GM21737 (cell line): ENCODE measurements around the gene BEST4.
"Not testable (repeated sequence)": the region's sequence is repeated elsewhere in the genome, so short reads cannot be mapped to it uniquely, and the experiment has no call there.

Source experiments
- ATAC-seq: cut with Tn5 transposase; IDR thresholded peaks from one replicate; pipeline ENCODE4 v1.9.1; 2021; ENCODE audit warnings: mild to moderate bottlenecking, moderate library complexity; ENCODE audit not compliant: unreplicated experiment

The BEST4 gene

DNA sequence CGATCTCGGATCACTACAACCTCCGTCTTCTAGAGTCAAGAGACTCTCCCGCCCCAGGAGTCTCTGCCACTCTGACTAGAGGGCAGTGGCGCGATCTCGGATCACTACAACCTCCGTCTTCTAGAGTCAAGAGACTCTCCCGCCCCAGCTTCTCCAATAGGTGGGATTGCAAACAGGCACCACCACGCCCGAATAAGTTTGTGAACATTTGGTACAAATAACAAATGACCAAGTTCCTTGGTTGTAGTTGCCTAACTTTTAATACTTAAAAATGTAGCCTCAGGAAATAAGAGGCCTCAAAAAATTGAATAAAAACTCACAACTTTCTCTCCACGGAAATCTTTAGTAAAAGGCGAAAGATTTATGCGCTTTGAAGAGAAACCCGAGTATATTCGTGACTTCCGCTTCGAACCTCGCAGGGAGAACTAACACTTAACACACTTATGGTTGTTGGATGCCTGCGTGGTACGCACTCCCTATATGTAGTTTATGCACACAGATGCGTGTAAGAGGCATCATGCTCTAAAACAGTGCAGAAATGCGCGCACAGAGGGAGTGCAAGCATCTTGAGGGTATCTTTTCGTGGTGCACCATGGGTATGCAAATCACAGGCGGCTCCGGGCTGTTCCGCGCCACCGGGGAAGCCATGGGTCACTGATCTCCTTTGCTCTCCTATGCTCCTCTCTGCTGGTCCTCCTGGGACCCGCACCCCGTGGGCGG lies 31.8 kb upstream of the BEST4 start:
- ATAC-seq = peak; percentile 72

DNA sequence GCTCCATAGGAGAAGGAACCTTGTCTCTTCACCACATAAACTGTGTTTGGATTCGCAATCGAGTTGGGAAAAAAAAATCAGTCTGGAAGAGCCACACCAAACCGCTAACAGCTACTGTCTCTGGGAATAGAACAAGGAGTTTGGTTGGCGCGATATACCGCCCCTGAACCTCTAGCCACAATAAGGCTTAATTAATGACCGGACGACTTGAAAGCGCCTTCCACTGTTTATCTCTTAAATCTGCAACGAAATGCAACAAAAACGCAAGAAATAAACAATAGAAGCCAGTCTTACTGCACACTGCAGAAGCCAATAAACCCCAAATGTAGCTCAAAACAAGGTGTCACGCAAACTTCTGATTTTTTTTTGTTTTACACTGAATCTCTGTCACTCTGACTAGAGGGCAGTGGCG lies 31.2 kb upstream of the BEST4 start:
- no peak for ATAC-seq

DNA sequence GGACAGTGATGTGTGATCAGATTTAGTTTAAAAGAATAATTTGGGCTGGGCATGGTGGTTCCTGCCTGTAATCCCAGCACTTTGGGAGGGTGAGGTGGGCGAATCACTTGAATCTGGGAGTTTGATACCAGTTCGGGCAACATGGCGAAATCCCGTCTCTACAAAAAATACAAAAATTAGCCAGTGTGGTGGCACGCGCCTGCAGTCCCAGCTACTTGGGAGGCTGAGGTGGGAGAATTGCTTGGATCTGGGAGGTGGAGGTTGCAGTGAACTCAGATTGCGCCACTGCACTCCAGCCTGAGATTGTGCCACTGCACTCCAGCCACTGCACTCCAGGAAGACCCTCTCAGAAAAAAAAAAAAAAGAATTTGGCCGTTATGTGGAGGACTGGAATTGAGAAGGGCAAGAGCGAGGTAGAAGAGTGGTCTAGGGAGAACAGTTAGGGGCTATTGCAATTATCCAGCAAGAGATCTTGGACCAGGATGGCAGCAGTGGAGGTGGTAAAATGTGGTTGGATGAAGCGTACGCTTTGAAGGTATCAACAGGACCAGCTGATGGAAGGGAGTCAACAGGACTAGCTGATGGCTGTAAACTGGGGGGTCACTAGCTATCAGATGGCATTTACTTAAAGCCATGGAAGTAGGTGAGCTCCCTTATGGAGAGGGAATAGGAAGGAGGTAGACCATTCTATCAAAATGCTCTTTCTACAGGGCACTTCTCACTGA lies 30.0 kb upstream of the BEST4 start:
- ATAC-seq = no peak

DNA sequence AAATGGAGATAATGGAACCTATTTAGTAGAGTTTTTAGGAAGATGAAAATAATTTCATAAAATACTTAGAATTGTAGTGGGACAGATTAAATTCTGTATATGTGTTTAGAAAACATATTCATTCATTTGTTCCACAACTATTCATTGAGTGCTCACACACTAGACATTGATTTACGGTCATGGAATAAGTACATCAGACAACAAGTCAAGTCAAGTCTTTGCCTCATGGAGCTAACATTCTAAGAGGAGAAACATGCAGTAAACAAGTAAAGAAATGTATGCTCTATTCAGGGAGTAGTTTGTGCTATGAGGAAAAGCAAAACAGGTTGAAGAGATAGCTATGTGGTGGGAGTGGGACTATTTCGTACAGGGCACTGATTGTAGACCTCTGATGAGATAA lies 29.3 kb upstream of the BEST4 start:
- ATAC-seq = no peak

DNA sequence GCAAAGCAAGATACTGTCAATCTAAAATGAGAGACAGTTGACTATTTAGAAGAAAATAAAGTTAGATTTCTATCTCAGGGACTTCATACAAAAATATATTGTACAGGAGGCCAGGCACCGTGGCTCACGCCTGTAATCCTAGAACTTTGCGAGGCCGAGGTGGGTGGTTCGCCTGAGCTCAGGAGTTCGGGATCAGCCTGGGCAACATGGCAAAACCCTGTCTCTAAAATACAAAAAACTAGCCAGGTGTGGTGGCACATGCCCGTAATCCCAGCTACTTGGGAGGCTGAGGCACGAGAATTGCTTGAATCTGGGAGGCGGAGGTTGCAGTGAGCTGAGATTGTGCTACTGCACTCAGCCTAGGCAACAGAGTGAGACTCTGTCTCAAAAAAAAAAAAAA lies 28.0 kb upstream of the BEST4 start:
- not testable (repeated sequence) for ATAC-seq

DNA sequence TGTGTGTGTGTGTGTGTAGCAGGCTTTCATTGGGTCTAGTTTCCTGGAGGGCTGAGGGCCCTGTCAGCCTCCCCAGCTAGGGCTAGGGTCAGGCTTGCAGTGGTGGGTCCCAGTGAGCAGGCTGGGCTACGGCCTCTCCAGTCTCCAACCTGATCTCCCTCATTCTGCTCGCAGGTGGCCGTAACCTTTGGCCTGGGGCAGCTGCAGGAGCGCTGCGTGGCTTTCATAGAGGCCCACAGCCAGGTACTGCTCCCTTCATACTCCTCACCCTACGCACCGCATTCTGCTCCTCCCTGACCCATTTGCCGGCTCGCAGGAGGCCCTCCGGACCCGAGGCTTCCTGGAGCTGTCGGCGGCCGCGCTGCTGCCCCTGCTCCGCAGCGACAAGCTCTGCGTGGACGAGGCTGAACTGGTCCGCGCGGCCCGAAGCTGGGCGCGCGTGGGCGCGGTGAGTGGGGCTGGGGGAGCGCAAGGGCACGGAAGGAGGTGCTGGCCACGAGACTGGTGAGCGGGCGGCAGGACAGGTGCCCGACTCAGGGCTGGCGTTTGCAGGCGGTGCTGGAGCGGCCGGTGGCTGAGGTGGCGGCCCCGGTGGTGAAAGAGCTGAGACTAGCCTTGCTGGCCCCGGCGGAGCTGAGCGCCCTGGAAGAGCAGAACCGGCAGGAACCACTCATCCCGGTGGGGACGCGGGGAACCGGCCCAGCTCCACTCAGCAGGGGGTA lies 25.0 kb upstream of the BEST4 start:
- no peak for ATAC-seq

DNA sequence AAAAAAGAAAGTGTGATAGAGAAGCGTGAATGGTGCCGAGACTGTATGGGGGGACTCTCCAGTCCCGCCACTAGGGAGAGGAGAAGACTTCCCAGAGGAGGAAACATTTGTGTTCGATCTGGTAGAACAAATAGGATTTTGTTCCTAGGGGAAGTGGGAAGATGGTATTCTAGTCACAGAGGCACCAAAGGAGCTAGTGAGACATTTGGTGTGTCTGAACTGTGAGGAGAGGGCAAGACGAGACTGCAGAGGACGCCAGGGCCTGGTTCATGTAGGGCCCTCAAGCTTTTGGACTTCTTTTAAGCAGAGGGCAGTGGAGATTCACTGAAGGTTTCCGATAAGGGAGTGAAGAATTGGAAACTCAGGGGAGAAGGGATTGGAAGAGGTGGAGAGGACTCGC lies 23.3 kb upstream of the BEST4 start:
- ATAC-seq = no peak

DNA sequence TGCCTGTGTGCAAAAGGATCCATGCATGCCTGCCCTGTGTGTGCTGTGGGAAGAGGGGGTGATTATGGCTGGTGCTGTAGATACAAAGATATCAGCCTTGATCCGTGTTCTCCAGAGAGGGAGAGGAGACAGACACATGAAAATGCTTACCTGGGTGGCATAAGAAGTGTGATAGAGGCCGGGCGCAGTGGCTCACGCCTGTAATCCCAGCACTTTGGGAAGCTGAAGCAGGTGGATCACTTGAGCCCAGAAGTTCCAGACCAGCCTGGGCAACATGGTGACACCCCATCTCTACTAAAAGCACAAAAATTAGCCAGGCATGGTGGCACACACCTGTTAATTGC lies 22.8 kb upstream of the BEST4 start:
- not testable (repeated sequence) for ATAC-seq

DNA sequence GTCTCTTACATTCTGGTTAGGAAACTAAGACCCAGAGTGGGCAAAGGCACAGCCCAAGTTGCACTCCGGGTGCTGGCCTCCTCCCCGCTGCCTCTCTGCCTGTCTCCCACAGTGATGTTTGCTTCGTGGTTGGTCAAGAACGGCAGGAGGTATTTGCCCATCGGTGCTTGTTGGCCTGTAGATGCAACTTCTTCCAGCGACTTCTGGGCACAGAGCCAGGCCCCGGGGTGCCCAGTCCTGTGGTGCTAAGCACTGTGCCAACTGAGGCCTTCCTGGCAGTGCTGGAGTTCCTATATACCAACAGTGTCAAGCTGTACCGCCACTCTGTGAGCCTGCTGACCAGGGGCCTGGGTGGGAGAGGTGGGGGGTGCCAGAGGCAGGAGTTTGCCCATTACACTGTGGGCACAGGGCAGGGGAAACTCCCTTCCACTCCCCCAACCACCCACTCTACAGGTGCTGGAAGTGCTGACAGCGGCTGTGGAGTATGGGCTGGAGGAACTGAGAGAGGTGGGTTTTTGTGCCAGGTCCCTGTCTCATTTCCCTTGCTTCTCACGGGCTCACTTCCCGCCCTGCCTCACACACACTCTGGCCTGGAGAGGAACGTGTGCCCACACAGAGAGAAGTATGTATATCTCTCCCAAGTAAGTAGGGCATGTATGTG lies 22.3 kb upstream of the BEST4 start:
- ATAC-seq = no peak

DNA sequence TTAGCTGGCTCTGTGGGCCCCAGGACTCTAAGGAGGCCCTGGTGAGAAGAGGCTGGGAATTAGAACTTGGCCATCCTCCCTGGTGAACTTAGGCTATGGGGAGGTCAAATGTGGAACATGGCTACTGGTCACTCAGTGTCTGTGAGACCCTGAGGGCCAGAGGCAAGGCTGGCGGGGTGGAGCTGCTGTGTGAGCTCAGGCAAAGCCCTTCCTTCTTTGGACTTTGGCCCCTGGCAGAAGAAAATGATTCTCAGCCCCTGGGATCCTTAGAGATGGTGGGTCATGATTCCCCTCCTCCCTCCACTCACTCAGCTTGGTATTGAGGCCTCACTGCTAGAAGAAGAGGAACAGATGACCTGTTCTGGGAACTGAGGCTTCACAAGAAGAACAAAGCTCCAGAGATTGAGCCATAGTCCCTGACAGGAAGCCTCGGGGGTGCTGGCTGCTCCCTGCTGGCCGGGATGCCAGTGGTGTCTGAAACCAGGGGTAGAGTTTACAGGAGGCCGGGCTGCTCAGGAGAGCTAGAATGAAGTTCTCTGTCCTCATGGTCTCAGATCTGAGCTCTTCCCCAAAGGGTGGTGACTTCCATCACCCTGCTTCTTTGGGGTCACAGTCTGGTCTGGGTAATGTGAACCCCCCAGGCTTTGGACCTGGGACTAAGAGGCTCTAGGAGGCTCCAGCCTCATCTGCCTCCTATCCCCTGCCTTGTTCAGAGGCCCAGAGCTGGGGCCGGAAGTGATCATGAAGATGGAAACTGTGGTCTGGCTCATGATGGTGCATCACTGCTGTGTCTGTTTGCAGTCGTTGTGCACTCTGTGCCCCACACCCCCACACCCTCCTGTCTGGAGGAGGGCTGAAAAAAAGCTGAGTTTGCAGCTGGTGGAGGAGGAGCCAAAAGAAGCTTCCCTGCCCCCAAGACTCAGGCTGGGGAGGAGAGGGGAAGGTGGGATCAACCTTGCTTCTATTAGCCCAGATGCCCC lies 21.3 kb upstream of the BEST4 start:
- peak; percentile 43 for ATAC-seq

DNA sequence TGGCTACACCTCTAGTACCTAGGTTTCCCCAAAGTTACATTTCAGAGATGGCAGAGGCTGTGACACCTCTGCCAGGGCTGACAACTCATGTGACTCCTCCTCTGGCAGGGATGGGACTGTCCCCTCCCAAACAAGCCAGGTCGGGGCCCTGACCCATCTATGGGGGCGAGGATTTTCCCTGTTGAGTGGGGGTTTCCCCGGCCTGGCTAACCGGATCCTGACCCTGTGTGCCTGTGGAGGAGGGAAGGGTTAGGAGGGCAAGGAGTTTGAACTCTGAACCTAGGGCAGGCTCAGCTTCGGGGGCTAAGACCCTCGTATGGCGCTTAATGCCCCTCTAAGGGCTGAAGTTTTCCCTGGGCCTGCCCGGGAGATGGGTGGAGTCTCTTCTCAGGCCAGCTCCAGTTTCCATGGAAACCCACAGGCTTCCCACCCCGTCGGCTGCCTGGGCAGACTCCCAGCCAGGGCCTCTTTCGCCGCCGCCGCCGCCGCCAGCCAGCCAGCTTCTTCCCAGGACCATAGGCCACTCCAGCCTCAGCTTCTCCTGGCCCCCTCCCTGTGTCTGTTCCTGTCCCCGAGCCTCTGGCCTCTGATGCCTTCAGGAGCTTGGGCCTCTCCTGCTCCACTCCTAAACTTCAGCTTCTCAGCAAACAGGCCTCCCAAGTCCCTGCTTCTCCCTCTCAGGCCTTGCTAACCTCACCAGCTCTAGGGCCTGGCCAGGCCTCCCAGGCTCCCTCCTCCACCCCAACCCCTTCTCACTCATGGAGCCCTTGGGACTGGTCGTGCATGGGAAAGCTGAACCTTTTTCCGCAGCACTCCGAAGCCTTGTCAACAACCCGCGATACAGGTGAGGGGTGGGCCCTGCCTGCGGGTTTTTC lies 20.3 kb upstream of the BEST4 start, which contains the start of gene BTBD19:
Gene BTBD19 (plus strand): TSS at position 461 of the 875 bp plus-strand sequence. CDS start 298 bp downstream, at position 759.
- peak; percentile 27 for ATAC-seq

DNA sequence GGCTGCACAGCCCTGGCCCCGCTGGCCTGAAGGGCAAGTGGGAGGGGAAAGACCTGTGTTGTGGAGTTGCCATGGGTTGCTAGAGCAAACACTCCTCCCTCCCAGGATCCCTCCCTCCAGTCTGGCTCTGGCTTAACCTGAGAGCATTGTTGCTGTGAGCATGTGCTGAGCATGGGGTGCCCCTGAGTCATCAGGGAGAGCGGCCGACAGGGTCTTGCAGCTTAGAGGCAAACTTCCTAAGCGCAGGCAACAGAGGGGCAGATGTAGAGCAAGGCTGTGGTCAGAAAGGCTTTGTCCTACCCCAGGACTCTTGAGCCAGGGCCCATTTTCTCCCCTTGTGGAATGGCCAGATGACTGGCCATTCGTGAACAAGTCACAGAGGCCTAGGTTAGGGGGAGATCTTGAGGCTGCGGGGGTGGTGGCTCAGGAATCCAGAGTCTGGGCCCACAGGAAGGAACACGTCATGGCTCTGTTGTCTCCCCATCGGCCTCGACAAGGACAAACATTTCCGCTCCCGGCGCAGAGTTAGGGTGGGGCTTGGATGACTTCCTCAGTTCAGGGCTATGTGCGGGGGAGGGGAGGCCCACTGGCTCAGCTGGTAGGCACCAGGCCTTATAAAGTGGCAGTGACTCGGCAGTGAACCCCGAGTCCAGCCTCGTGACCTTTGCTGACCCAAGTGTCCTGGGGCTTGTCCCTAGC lies 19.5 kb upstream of the BEST4 start:
- peak; percentile 35 for ATAC-seq

DNA sequence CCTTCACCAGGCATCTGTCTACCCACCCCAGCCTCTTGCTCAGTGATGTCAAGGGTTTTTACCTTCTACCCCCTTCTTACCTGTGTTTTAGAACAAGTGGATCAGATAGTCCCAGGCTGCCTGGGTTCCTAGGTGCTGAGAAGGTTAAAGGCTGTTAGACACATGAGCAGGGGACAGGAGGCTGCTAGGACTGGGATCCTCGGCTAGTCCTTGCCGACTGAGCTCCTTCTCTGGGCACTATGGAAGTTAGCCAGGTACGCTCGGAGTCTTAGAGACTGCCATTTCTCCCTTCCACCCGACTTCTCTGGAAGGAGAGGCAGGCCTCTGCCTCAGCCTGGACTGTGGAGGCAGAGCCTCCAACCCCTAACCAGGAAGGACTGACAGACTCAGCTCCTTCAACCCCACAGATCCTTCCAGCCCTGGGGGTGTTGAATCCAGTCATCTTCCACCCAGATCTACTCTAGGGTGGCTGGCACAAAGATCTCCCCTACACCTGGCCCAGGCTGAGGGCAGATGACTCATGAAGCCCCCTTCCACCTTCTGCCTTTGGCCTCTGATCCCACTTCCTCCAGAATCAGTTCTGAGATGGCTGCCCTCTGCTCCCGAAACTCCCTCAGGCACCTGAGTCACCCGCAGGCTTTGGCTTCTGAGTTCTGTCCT lies 18.9 kb upstream of the BEST4 start, which contains the start of gene DYNLT4:
Gene DYNLT4 (minus strand): TSS at position 648 of the 660 bp plus-strand sequence. CDS start 683 bp downstream, outside the sequence.
- ATAC-seq = no peak

DNA sequence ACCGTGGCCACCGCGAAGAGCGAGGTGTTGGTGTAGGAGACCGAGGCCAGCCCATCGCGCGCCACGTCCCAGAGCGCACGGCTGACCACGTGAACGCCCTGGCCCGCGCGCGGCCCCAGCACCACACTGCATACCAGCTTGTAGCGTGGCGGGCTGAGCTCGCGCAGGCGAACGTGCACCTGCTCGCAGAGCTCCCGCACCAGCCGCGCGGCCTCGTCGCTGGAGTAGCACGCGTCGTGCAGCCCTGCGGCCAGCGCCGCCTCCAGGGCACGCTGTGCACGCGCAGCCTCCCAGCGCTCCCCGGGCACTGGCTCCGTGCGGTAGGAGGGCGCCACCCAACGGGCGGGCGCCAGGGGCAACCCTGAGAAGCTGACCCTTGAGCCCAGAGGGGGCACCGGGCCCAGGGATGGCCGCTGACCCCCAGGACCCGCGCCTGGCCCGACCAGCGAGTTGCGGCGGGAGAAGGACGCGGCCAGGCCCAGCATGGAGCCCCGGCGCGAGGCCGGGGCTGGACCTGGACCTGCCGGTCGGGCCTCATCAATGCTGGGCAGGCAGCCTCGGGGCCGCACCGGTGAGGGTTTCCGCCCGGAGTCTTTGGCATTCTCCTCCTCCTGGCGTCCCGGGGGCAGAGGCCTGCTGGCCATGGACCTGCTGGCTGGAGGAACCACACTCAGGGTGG lies 18.2 kb upstream of the BEST4 start:
- no peak for ATAC-seq

DNA sequence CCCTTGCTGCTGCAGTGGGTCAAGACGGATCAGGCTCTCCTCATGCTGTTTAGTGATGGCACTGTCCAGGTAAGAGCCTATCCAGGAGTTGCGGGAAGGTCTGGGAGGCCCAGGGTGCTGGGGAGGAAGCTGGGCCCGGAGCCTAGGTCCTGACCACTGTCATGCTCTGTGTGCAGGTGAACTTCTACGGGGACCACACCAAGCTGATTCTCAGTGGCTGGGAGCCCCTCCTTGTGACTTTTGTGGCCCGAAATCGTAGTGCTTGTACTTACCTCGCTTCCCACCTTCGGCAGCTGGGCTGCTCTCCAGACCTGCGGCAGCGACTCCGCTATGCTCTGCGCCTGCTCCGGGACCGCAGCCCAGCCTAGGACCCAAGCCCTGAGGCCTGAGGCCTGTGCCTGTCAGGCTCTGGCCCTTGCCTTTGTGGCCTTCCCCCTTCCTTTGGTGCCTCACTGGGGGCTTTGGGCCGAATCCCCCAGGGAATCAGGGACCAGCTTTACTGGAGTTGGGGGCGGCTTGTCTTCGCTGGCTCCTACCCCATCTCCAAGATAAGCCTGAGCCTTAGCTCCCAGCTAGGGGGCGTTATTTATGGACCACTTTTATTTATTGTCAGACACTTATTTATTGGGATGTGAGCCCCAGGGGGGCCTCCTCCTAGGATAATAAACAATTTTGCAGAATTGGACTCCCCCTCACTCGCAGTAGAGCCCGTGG lies 17.5 kb upstream of the BEST4 start:
- no peak for ATAC-seq

DNA sequence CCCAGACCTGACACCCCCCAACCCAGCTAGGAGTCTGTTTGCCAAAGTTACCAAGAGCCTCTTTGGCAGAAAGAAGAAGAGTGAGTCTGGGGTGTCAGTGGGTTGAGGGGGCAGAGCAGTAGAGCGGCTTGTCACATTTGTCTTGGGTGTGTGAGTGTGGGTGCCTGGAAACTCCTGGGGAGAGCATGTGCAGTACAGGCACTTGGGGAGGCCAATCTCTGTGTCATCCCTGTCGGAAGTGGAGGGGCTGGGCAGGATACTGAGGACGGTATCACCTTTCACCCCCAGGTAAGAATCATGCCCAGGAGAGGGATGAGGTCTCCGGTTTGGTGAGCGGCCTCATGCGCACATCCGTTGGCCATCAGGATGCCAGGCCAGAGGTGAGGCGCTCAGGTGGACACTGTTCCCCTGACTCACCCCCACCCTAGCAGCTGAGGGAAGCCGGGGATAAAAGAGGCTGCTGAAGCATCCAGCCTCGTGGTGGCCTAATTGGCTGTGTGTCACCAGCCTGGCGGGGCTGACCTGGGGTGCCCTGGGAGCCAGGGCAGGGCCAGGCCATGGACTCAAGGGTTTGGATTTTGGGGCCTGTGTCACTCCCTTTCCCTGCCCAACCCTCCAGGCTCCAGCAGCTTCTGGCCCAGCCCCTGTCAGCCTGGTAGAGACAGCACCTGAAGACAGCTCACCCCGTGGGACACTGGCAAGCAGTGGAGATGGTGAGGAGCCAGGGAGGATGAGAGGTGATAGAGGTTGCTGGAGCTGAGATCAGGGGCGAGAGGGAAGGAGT lies 15.5 kb upstream of the BEST4 start:
- ATAC-seq = no peak
